K562 (cell line): ENCODE results near the gene GTF2A1.
"Not testable (repeated sequence)": the region's sequence is repeated elsewhere in the genome, so short reads cannot be mapped to it uniquely, and the experiment has no call there.

Experiments used
- GABPA ChIP-seq: fragments of 200-800 bp; sonication (Bioruptor generic); conservative IDR thresholded peaks from 2 replicates; pipeline ENCODE4 v1.6.1; 2016; ENCODE audit warnings: low read depth, missing genetic modification characterization, missing compliant biosample characterization
- HMGN3 ChIP-seq: IDR thresholded peaks from 2 replicates; pipeline ENCODE4 v1.6.1; 2011; ENCODE audit warnings: borderline replicate concordance, low read depth, mild to moderate bottlenecking, mixed read lengths, low read length; ENCODE audit not compliant: insufficient read length; ENCODE audit errors: extremely low read depth
- JUNB ChIP-seq: fragments of 450-650 bp; formaldehyde crosslinking; conservative IDR thresholded peaks from 2 replicates; pipeline ENCODE4 v1.4.0; 2020; ENCODE audit warnings: mild to moderate bottlenecking
- REST ChIP-seq, 2 experiments: fragments of 450-650 bp; formaldehyde crosslinking in 1 of 2; IDR thresholded peaks; 2 replicates each; pipeline versions ENCODE4 v1.4.0 to v1.6.1; 2014 to 2020; ENCODE audit warnings: mild to moderate bottlenecking in 2 of 2, borderline replicate concordance in 1 of 2, low read depth in 1 of 2

GRCh38 chr14:81236849-81237248, 16.1 kb upstream of the GTF2A1 start:
- TF ChIP-seq GABPA (tag); HMGN3; REST (IDR thresholded peaks at IDR 0.05; ENCODE audit: borderline replicate concordance); REST (CRISPR knock-in tag; IDR thresholded peaks at IDR 0.05; ENCODE audit: low read depth); JUNB (CRISPR knock-in tag): not testable (repeated sequence)
